NT2/D1 (cell line): ENCODE data around the gene LSM14B.

Source experiments
- SUZ12 ChIP-seq: IDR thresholded peaks from 2 replicates; pipeline ENCODE4 v1.6.1; 2011; ENCODE audit not compliant: insufficient read length, insufficient read depth; ENCODE audit errors: extremely low read depth
- YY1 ChIP-seq: IDR thresholded peaks from 2 replicates; pipeline ENCODE4 v1.6.1; 2011; ENCODE audit not compliant: insufficient read length, insufficient read depth
- ZNF274 ChIP-seq: IDR thresholded peaks from 2 replicates; pipeline ENCODE4 v1.6.1; 2011; ENCODE audit warnings: mild to moderate bottlenecking, low read depth, low read length

- TF ChIP-seq ZNF274 (no peak), YY1 (no peak), SUZ12 (no peak)
Measured at GRCh38 chr20:62167474-62167873, 45.2 kb downstream of the LSM14B start.
